Activated naive CD4-positive, alpha-beta T cell treated with anti-CD3 and anti-CD28 coated beads, Interleukin-2, amount 10 ng/mL, durations not matched to agents 7 days and 5 days (primary cell): Measurements from ENCODE around the gene BRF1.
"Not testable (repeated sequence)": the region's sequence is repeated elsewhere in the genome, so short reads cannot be mapped to it uniquely, and the experiment has no call there.

ENCODE experiments used
- CTCF ChIA-PET: fragments of 350-600 bp; sonication (Branson Sonifier 250); formaldehyde crosslinking; loops from one replicate; lab custom pipeline; 2021; ENCODE audit warnings: antibody characterized with exemption; lab: Charles Lee
- DNase-seq: peaks from one replicate; pipeline ENCODE4 v3.0.0-alpha.2; 2020
- H3K27ac Mint-ChIP-seq: one replicate; pipeline ENCODE4 v1.8.0; 2021; ENCODE audit warnings: mild to moderate bottlenecking, moderate library complexity, mixed read lengths
- H3K27me3 Mint-ChIP-seq: one replicate; pipeline ENCODE4 v1.8.0; 2021; ENCODE audit warnings: mild to moderate bottlenecking, mixed read lengths
- H3K36me3 Mint-ChIP-seq: one replicate; pipeline ENCODE4 v1.8.0; 2021; ENCODE audit warnings: mixed read lengths
- H3K4me1 Mint-ChIP-seq: one replicate; pipeline ENCODE4 v1.8.0; 2021; ENCODE audit warnings: mixed read lengths
- H3K4me3 Mint-ChIP-seq: one replicate; pipeline ENCODE4 v1.8.0; 2021; ENCODE audit warnings: mild to moderate bottlenecking, moderate library complexity, mixed read lengths
- H3K9me3 Mint-ChIP-seq: one replicate; pipeline ENCODE4 v1.8.0; 2021; ENCODE audit warnings: mixed read lengths

The BRF1 gene

GRCh38 chr14:105301103-105301914 is 508 bp upstream of the BRF1 start:
- H3K9me3 Mint-ChIP-seq: no peaks in the 10 kb centered on the region
- H3K4me1 Mint-ChIP-seq: peaks cover 58% of the 10 kb centered on the region
- H3K27ac Mint-ChIP-seq: peak overlapping the region; percentile 93
- peaks cover 14% of the 10 kb centered on the region for H3K36me3 Mint-ChIP-seq
- CTCF ChIA-PET: interaction anchor here (0.8 to 2.6 kb wide), 6 partner anchors 13 to 189 kb away, joined by 3 to 6 read pairs (median 4); partner anchors contain the start of genes BTBD6 and PACS2
- peak overlapping the region; percentile 89 for H3K4me3 Mint-ChIP-seq
- no peaks in the 10 kb centered on the region for H3K27me3 Mint-ChIP-seq
- DNase-seq: peak; percentile 100

GRCh38 chr14:105299654-105300541 is 903 bp downstream of the BRF1 start:
- H3K36me3 Mint-ChIP-seq: peaks cover 12% of the 10 kb centered on the region
- H3K4me1 Mint-ChIP-seq: peaks cover 49% of the 10 kb centered on the region

GRCh38 chr14:105297311-105297710 is 3.5 kb downstream of the BRF1 start:
- H3K4me3 Mint-ChIP-seq, H3K27ac Mint-ChIP-seq, H3K9me3 Mint-ChIP-seq, DNase-seq, H3K27me3 Mint-ChIP-seq, CTCF ChIA-PET: not testable (repeated sequence)
- H3K4me1 Mint-ChIP-seq: peaks cover 53% of the 10 kb centered on the region
- peaks cover 13% of the 10 kb centered on the region for H3K36me3 Mint-ChIP-seq

More at GRCh38 chr14:105299654-105300541, 903 bp downstream of the BRF1 start:
- Mint-ChIP-seq H3K4me3 (peak overlapping the region; percentile 85), H3K27me3 (no peaks in the 10 kb centered on the region), H3K9me3 (no peaks in the 10 kb centered on the region), H3K27ac (peak overlapping the region; percentile 85)
- DNase-seq: no peak
- CTCF ChIA-PET: interaction anchor here (1.2 to 2.6 kb wide), 4 partner anchors 14 to 97 kb away, joined by 3 to 6 read pairs (median 4); partner anchors contain the start of genes BTBD6 and PACS2

GRCh38 chr14:105294142-105294597 is 6.6 kb downstream of the BRF1 start:
- Mint-ChIP-seq H3K36me3 (peaks cover 7% of the 10 kb centered on the region), H3K4me3 (peak overlapping the region; percentile 58), H3K9me3 (no peaks in the 10 kb centered on the region), H3K4me1 (peaks cover 59% of the 10 kb centered on the region), H3K27ac (peak overlapping the region; percentile 90), H3K27me3 (no peaks in the 10 kb centered on the region)
- CTCF ChIA-PET: interaction anchor here (1.0 to 1.4 kb wide), 2 partner anchors 57 to 207 kb away, joined by 3 read pairs; no protein-coding TSS in a partner anchor
- peak; percentile 88 for DNase-seq

- H3K27me3 Mint-ChIP-seq: no peaks in the 10 kb centered on the region
- peak overlapping the region; percentile 90 for H3K27ac Mint-ChIP-seq
- peaks cover 55% of the 10 kb centered on the region for H3K4me1 Mint-ChIP-seq
- H3K9me3 Mint-ChIP-seq: no peaks in the 10 kb centered on the region
- CTCF ChIA-PET: interaction anchor here (0.7 to 2.2 kb wide), 3 partner anchors 10 to 203 kb away, joined by 3 to 8 read pairs (median 3); no protein-coding TSS in a partner anchor
- DNase-seq: peak; percentile 66
- peaks cover 4% of the 10 kb centered on the region for H3K36me3 Mint-ChIP-seq
- H3K4me3 Mint-ChIP-seq: peak overlapping the region; percentile 52
Measured at GRCh38 chr14:105292826-105293711, 7.7 kb downstream of the BRF1 start.

GRCh38 chr14:105290621-105291346 is 10.0 kb downstream of the BRF1 start:
- no peak overlapping the region for H3K4me3 Mint-ChIP-seq
- H3K27me3 Mint-ChIP-seq: no peaks in the 10 kb centered on the region
- H3K4me1 Mint-ChIP-seq: peaks cover 52% of the 10 kb centered on the region
- DNase-seq: no peak
- H3K9me3 Mint-ChIP-seq: no peaks in the 10 kb centered on the region
- H3K27ac Mint-ChIP-seq: peak overlapping the region; percentile 49
- peaks cover 3% of the 10 kb centered on the region for H3K36me3 Mint-ChIP-seq
- CTCF ChIA-PET: interaction anchor here (0.7 to 1.5 kb wide), 2 partner anchors 11 to 61 kb away, joined by 3 to 4 read pairs; no protein-coding TSS in a partner anchor

GRCh38 chr14:105288936-105289335 is 11.9 kb downstream of the BRF1 start:
- H3K36me3 Mint-ChIP-seq, H3K4me3 Mint-ChIP-seq, H3K9me3 Mint-ChIP-seq, DNase-seq, H3K27me3 Mint-ChIP-seq, H3K27ac Mint-ChIP-seq, CTCF ChIA-PET: not testable (repeated sequence)
- H3K4me1 Mint-ChIP-seq: peaks cover 49% of the 10 kb centered on the region

- Mint-ChIP-seq H3K4me1 (peaks cover 48% of the 10 kb centered on the region), H3K36me3 (peaks cover 3% of the 10 kb centered on the region), H3K27ac (peak overlapping the region; percentile 58), H3K4me3 (no peak overlapping the region), H3K27me3 (no peaks in the 10 kb centered on the region), H3K9me3 (no peaks in the 10 kb centered on the region)
- no peak for DNase-seq
- CTCF ChIA-PET: interaction anchor here (0.6 kb wide), 1 partner anchor 200 kb away, joined by 4 read pairs; no protein-coding TSS in a partner anchor
Measured at GRCh38 chr14:105287249-105288102, 13.3 kb downstream of the BRF1 start.

GRCh38 chr14:105286759-105287144 is 14.0 kb downstream of the BRF1 start:
- H3K9me3 Mint-ChIP-seq: no peaks in the 10 kb centered on the region
- H3K36me3 Mint-ChIP-seq: peaks cover 5% of the 10 kb centered on the region
- peaks cover 48% of the 10 kb centered on the region for H3K4me1 Mint-ChIP-seq
- H3K27ac Mint-ChIP-seq: no peak overlapping the region
- no peak for DNase-seq
- CTCF ChIA-PET: no interaction called here
- H3K4me3 Mint-ChIP-seq: no peak overlapping the region
- no peaks in the 10 kb centered on the region for H3K27me3 Mint-ChIP-seq

- DNase-seq: no peak
- CTCF ChIA-PET: no interaction called here
- Mint-ChIP-seq H3K4me3 (no peak overlapping the region), H3K9me3 (no peaks in the 10 kb centered on the region), H3K27me3 (no peaks in the 10 kb centered on the region), H3K36me3 (peaks cover 5% of the 10 kb centered on the region), H3K4me1 (peaks cover 37% of the 10 kb centered on the region), H3K27ac (no peak overlapping the region)
Measured at GRCh38 chr14:105285174-105285573, 15.6 kb downstream of the BRF1 start.

- H3K4me1 Mint-ChIP-seq: peaks cover 40% of the 10 kb centered on the region
- peak overlapping the region; percentile 33 for H3K27ac Mint-ChIP-seq
- no peaks in the 10 kb centered on the region for H3K9me3 Mint-ChIP-seq
- CTCF ChIA-PET: interaction anchor here (0.9 to 1.6 kb wide), 2 partner anchors 9 to 16 kb away, joined by 3 to 8 read pairs; no protein-coding TSS in a partner anchor
- DNase-seq: peak; percentile 52
- H3K4me3 Mint-ChIP-seq: no peak overlapping the region
- peaks cover 5% of the 10 kb centered on the region for H3K36me3 Mint-ChIP-seq
- H3K27me3 Mint-ChIP-seq: no peaks in the 10 kb centered on the region
Measured at GRCh38 chr14:105283899-105284298, 16.9 kb downstream of the BRF1 start.

- CTCF ChIA-PET: interaction anchor here (0.9 to 1.7 kb wide), 4 partner anchors 10 to 193 kb away, joined by 3 to 8 read pairs (median 4); no protein-coding TSS in a partner anchor
- H3K27me3 Mint-ChIP-seq: no peaks in the 10 kb centered on the region
- no peak overlapping the region for H3K4me3 Mint-ChIP-seq
- H3K36me3 Mint-ChIP-seq: peaks cover 5% of the 10 kb centered on the region
- no peak overlapping the region for H3K27ac Mint-ChIP-seq
- no peaks in the 10 kb centered on the region for H3K9me3 Mint-ChIP-seq
- no peak for DNase-seq
- peaks cover 39% of the 10 kb centered on the region for H3K4me1 Mint-ChIP-seq
Measured at GRCh38 chr14:105283028-105283427, 17.8 kb downstream of the BRF1 start.
